ENCODE measurements around the gene CAPN12. TPM values are rescaled to one million over a fixed set of nuclear protein-coding genes. Genes with fewer than 3 reads are reported as not detected.
"Not testable (repeated sequence)": the region's sequence is repeated elsewhere in the genome, so short reads cannot be mapped to it uniquely, and the experiment has no call there.

The CAPN12 gene
- total RNA-seq, 3 donors from 2014 or later = 0.99 to 1.1 (median 1.0) TPM

DNA sequence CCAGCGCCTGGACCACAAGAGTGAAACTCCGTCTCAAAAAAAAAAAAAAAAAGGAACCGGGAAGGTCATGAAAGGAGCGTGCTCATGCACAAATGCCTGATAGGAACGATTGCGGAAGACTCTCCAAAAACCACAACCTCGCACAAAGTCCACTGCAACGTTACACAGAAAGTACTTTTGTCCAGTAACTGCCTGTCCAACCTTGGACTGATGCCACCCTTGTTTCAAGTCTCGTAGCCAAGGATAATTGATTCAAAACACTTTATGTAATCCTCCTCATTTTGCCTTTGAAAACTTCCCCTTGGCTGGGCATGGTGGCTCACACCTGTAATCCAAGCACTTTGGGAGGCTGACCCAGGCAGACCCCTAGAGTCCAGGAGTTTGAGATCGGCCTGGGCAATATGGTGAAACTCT, 15.3 kb upstream of the CAPN12 start:
- Mint-ChIP-seq H3K4me1 (ENCODE audit: low read depth) (no peaks in the 10 kb centered on the region), H3K36me3 (ENCODE audit: insufficient read depth) (no peaks in the 10 kb centered on the region), H3K9me3 (peaks cover 3% of the 10 kb centered on the region), H3K27me3 (ENCODE audit: low read depth) (no peaks in the 10 kb centered on the region), H3K4me3 (no peak overlapping the region)
- ATAC-seq (no peak), DNase-seq (no peak)

DNA sequence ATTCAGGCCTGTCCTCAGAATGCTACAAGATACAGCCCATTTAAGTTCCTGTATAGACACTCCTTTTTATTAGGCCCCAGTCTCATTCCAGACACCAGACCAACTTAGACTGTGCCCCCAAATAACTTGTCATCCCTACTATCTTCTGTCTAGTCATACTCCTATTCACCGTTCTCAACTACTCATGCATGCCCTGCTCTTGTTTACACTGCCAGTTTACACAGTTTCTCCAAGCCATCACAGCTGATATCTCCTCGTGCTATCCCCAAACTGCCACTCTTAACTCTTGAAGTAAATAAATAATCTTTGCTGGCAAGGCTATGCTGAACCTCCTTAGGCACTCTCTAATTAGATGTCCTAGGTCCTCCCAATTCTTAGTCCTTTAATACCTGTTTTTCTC, 9.9 kb upstream of the CAPN12 start:
- H3K4me1 Mint-ChIP-seq (ENCODE audit: low read depth); H3K36me3 Mint-ChIP-seq (ENCODE audit: insufficient read depth); H3K27me3 Mint-ChIP-seq (ENCODE audit: low read depth); DNase-seq; H3K4me3 Mint-ChIP-seq; H3K9me3 Mint-ChIP-seq; ATAC-seq: not testable (repeated sequence)

DNA sequence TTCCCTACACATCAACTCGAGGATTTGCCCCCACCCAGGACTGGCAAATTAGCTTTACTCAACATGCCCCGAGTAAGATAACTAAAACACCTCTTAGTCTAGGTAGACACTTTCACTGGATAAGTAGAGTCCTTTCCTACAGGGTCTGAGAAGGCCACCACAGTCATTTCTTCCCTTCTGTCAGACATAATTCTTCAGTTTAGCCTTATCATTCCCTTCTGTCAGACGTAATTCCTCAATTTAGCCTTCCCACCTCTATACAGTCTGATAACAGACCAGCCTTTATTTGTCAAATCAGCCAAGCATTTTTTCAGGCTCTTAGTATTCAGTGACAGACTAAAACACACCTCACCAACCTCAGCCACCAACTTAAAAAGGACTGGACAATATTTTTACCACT, 9.5 kb upstream of the CAPN12 start:
- H3K36me3 Mint-ChIP-seq (ENCODE audit: insufficient read depth); H3K27me3 Mint-ChIP-seq (ENCODE audit: low read depth); H3K9me3 Mint-ChIP-seq; H3K4me1 Mint-ChIP-seq (ENCODE audit: low read depth); H3K4me3 Mint-ChIP-seq; ATAC-seq; DNase-seq: not testable (repeated sequence)

DNA sequence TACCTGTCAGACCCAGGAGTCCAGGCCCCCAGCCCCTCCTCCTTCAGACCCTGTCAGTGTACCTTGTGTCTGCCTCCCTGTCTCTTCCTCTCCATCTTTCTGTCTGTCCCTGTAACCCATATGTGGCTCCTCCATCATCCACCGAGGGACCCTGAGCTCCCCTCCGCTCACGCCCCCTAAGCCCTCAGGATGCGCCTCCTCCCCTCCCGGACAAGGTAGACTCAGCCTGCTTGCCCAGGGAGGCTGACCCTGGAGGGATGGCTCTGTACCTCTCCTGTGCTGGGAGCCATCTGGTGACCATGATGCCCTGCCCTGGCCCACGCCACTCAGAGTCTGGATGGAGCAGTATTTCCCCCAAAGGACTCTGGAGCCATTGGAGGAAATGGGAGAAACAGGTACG, 1.0 kb upstream of the CAPN12 start:
- Mint-ChIP-seq H3K27me3 (ENCODE audit: low read depth) (no peaks in the 10 kb centered on the region), H3K4me3 (no peak overlapping the region), H3K4me1 (ENCODE audit: low read depth) (no peaks in the 10 kb centered on the region), H3K36me3 (ENCODE audit: insufficient read depth) (no peaks in the 10 kb centered on the region), H3K9me3 (no peaks in the 10 kb centered on the region)
- ATAC-seq (no peak), DNase-seq (no peak)

DNA sequence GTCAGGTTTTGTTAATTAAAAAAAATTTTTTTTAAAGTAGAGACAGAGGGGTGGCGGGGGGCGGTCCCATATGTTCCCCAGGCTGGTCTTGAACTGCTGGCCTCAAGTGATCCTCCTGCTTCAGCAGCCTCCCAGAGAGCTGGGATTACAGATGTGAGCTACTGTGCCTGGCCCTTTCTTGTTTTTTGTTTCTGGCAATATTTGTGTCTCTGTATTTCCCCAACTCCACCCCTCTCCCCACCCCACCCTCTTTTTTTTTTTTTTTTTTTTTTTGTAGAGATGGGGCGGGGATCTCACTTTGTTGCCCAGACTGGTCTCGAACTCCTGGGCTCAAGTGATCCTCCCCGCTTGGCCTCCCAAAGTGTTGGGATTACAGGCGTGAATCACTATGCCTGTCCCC, 600 bp upstream of the CAPN12 start:
- H3K36me3 Mint-ChIP-seq (ENCODE audit: insufficient read depth) = no peaks in the 10 kb centered on the region
- peaks cover under 1% of the 10 kb centered on the region for H3K4me1 Mint-ChIP-seq (ENCODE audit: low read depth)
- no peak for ATAC-seq
- H3K4me3 Mint-ChIP-seq = no peak overlapping the region
- no peak for DNase-seq
- H3K27me3 Mint-ChIP-seq (ENCODE audit: low read depth) = no peaks in the 10 kb centered on the region
- no peaks in the 10 kb centered on the region for H3K9me3 Mint-ChIP-seq

DNA sequence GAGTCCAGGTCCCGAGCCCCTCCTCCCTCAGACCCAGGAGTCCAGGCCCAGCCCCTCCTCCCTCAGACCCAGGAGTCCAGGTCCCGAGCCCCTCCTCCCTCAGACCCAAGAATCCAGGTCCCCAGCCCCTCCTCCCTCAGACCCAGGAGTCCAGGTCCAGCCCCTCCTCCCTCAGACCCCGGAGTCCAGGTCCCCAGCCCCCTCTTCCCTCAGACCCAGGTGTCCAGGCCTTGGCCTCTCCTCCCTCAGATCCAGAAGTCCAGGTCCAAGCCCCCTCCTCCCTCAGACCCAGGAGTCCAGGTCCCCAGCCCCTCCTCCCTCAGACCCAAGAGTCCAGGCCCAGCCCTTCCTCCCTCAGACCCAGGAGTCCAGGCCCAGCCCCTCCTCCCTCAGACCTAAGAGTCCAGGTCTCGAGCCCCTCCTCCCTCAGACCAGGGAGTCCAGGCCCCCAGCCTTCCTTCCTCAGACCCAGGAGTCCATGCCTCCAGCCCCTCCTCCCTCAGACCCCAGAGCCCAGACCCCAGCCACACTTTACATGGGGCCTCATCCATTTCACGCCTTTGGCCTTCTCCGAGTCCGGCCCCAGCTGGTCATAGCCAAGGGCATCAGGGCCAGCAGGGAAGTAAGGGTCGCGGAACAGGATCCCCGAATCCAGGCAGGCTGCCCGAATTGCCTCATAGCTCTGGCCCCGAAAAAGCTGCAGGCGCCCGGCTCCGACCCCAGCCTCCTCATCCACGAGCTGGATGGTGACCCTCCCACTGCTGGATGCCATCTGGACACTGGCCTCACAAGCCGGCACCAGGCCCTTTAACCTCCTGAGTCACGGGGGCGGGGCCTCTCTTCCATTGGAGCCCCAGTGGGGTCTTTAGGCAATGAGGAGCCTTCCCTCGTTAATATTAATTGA, 628 bp downstream of the CAPN12 start:
- H3K36me3 Mint-ChIP-seq (ENCODE audit: insufficient read depth) = peaks cover under 1% of the 10 kb centered on the region
- peaks cover 9% of the 10 kb centered on the region for H3K4me1 Mint-ChIP-seq (ENCODE audit: low read depth)
- H3K27me3 Mint-ChIP-seq (ENCODE audit: low read depth) = no peaks in the 10 kb centered on the region
- no peak for DNase-seq
- ATAC-seq = no peak
- H3K4me3 Mint-ChIP-seq = no peak overlapping the region
- no peaks in the 10 kb centered on the region for H3K9me3 Mint-ChIP-seq

DNA sequence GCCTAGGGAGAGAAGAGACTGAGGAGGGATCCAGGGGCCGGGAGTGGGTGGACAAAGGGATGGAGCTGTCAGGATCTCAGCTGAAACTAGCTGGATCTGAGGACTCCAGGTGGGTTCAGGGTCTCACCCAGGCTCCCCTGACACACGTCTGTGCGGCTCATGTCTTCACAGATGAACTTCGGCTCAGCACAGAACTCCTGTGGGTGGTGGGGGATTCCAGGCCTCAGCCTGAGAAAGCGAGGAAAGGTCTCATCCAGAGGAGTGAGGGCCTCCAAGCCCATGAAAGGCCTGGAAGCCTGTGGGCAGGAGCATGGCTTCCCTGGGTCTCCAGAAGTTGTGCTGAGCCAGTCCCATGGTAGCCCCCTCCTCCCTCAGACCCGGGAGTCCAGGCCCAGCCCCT, 1.4 kb downstream of the CAPN12 start:
- H3K4me1 Mint-ChIP-seq (ENCODE audit: low read depth) = peaks cover 13% of the 10 kb centered on the region
- DNase-seq (no peak), ATAC-seq (no peak)
- no peaks in the 10 kb centered on the region for H3K9me3 Mint-ChIP-seq
- H3K27me3 Mint-ChIP-seq (ENCODE audit: low read depth) = no peaks in the 10 kb centered on the region
- H3K36me3 Mint-ChIP-seq (ENCODE audit: insufficient read depth) = peaks cover 2% of the 10 kb centered on the region
- H3K4me3 Mint-ChIP-seq = no peak overlapping the region

DNA sequence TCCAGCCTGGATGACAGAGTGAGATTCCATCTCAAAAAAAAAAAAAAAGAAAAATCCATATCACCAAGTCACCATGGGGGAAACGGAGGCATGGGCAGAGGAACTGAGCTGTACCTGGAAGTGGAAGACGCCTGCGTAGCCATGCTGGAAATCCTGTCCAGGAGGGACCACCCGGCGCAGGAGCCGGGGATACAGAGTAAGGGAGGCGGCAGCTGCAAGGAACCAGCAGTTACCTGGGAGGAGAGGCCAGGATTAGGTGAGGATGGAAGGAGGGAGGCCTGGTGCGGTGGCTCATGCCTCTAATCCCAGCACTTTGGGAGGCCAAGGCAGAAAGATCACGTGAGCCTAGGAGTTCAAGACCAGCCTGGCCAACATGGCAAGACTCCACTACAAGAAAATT, 2.0 kb downstream of the CAPN12 start:
- peaks cover 2% of the 10 kb centered on the region for H3K36me3 Mint-ChIP-seq (ENCODE audit: insufficient read depth)
- peaks cover 18% of the 10 kb centered on the region for H3K4me1 Mint-ChIP-seq (ENCODE audit: low read depth)
- peaks cover 2% of the 10 kb centered on the region for H3K27me3 Mint-ChIP-seq (ENCODE audit: low read depth)
- no peaks in the 10 kb centered on the region for H3K9me3 Mint-ChIP-seq
- DNase-seq = no peak
- no peak for ATAC-seq
- no peak overlapping the region for H3K4me3 Mint-ChIP-seq

DNA sequence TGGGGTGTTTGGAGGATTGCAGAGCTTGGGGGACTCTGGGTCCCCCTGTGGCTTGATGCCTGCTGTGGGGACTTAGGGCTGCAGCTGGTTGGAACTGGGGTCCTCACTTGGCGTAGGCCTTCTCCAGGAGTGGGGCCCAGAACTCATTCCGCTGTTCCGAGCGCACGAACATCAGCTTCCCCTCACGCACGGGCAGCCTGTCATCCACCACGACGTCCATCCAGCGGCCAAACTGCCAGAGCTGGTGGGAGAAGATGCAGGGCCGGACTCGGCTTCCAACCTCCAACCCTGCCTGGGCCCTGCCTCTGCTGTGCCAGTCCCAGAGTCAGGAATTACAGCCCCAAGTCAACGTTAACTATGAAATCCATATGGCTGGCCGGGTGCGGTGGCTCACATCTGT, 2.6 kb downstream of the CAPN12 start:
- H3K9me3 Mint-ChIP-seq = no peaks in the 10 kb centered on the region
- H3K4me3 Mint-ChIP-seq = no peak overlapping the region
- peaks cover 18% of the 10 kb centered on the region for H3K4me1 Mint-ChIP-seq (ENCODE audit: low read depth)
- no peak for ATAC-seq
- DNase-seq = no peak
- peaks cover 2% of the 10 kb centered on the region for H3K27me3 Mint-ChIP-seq (ENCODE audit: low read depth)
- H3K36me3 Mint-ChIP-seq (ENCODE audit: insufficient read depth) = peaks cover 2% of the 10 kb centered on the region

DNA sequence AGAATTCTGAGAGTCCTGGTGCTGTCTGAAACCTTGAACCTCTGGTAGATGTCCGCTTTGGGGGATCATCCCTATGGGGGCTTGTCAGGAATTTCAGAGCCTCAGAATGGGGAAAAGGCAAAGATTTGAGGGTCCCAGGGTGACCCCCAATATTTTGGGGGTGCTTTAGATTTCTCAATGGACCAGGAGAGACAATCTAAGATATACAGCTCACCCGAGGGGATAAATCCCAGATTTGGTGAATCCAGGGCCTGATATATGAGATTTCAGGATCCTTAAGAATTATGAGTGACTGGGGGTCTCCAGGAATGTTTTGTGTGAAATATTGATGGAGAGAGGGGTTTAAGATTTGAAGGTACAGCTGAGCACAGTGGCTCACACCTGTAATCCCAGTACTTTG, 3.3 kb downstream of the CAPN12 start:
- Mint-ChIP-seq H3K9me3 (no peaks in the 10 kb centered on the region), H3K4me3 (no peak overlapping the region), H3K36me3 (ENCODE audit: insufficient read depth) (peaks cover 2% of the 10 kb centered on the region), H3K27me3 (ENCODE audit: low read depth) (peaks cover 2% of the 10 kb centered on the region), H3K4me1 (ENCODE audit: low read depth) (peaks cover 21% of the 10 kb centered on the region)
- ATAC-seq (no peak), DNase-seq (no peak)

DNA sequence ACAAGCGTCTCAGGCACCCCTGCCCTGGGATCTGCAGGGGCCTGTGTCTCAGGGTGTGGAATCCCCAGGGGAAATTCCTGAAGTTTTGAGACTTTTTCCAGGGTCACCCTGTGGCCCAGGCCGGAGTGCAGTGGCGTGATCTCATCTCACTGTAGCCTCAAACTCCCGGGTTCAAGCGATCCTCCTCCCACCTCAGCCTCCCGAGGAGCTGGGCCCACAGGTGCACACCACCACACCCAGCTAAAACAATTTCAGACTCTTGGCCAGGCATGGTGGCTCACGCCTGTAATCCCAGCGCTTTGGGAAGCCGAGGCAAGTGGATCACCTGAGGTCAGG, 4.0 kb downstream of the CAPN12 start:
- peak in 1 of 2 donors; percentile 4 for ATAC-seq
- no peak for DNase-seq
- no peak overlapping the region for H3K4me3 Mint-ChIP-seq

DNA sequence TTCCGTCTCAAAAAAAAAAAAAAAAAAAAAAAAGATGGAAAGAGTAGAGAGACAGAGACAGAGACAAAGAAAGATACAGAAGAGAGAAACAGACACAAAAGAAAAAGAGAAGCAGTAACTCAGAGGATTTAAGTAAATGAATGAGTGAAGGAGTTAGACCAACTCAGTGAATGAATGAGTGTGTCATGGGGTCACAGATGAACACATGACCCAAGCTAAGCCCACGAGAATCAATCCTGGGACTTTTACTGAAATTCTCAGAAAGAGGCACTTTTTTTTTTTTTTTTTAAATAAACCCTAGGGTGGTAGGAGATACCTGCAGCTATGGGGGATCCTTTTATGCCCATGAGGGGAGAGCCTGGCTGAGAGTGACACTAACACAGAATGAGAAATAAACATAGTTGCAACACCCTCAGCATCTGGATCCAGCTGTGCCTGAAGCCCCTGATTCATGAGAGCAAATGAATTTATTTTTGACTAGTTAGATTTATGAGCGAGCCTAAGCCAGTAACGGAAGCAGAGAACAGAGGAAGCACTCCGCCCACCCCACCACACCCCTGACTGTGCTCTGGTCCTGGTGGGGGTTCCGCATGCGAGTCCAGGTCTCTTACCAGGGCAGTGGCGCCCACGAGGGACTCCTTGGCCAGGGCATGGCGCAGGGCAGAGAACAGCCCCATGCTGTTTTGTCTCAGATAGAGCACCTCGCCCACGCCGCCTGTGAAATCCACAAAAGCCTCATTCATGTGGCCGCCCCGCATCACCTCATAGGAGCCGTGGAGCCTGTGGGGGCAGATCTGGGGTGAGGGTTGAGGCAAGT, 4.6 kb downstream of the CAPN12 start:
- Mint-ChIP-seq H3K9me3 (no peaks in the 10 kb centered on the region), H3K4me1 (ENCODE audit: low read depth) (peaks cover 29% of the 10 kb centered on the region), H3K27me3 (ENCODE audit: low read depth) (peaks cover 2% of the 10 kb centered on the region), H3K36me3 (ENCODE audit: insufficient read depth) (peaks cover 2% of the 10 kb centered on the region), H3K4me3 (no peak overlapping the region)
- ATAC-seq (peak in 1 of 2 donors; percentile 10), DNase-seq (no peak)

More for the DNA sequence above, 4.0 kb downstream of the CAPN12 start:
- Mint-ChIP-seq H3K4me1 (ENCODE audit: low read depth) (peaks cover 23% of the 10 kb centered on the region), H3K36me3 (ENCODE audit: insufficient read depth) (peaks cover 2% of the 10 kb centered on the region), H3K9me3 (no peaks in the 10 kb centered on the region), H3K27me3 (ENCODE audit: low read depth) (peaks cover 2% of the 10 kb centered on the region)

DNA sequence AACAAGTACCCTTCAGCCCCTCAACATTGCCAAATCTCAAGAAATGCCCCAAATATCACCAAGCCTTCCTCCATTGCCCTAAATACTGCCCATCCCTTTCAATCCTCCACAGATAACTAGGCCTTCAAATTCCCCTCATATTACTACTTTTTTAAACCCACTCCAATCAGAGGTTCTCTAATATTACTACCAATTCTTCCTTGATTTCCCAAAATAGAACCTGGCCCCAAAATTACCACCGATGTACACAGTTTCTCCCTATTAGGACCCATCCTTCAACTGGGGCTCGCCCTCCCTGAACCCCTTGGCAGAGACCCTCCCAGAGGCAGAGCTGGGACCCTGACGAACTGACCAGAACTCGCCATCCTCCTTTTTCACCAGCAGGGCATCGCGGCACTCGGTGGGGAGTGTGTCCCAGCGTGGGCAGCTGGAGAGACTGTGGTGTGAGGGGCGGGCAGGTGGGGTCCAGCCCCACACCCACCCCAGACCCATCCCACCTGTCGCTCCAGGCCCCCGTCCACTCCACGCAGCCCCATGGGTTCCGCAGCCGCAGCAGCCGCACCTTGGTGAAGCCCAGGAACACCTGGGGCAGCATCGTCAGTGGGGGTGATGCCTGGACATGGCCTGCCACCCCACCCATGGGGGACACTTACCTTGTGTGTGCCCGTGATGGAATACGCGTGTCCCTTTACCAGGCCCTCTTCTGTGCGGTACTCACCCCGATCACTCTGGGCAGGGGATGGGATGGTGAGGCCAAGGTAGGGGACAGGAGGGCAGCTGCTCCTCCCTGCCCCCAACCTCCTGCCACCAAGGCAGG, 6.1 kb downstream of the CAPN12 start:
- ATAC-seq (no peak), DNase-seq (no peak)
- Mint-ChIP-seq H3K36me3 (ENCODE audit: insufficient read depth) (peaks cover 2% of the 10 kb centered on the region), H3K9me3 (no peaks in the 10 kb centered on the region), H3K4me1 (ENCODE audit: low read depth) (peaks cover 39% of the 10 kb centered on the region), H3K27me3 (ENCODE audit: low read depth) (peaks cover 2% of the 10 kb centered on the region), H3K4me3 (peak overlapping the region; percentile 65)

DNA sequence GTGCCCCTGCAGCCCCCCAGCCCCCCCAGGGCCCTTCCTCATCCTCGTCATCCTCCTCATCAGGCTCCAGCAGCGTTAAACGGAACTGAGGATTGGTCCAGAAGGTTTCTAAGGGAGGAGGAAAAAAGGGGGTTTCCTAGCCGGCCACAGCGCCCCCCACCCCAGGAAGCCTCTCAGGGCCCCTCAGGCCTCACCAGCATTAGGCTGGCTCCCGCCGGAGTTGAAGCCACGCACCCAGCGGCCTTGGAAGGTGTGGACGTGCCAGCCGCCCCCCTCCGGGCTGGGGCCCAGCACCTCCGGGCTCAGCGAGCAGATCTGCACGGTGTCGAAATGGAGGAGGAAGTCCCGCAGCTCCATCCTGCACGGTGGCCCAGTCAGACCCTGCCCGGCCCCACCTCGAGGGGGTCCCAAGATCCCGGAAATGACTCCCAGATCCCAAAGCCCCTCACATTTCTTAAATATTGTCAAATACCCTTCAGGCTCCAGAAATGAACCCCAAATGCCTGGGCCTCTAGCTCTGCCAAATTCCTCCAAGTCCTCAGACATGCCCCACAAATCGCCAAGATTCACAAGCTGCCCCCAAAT, 6.9 kb downstream of the CAPN12 start:
- Mint-ChIP-seq H3K27me3 (ENCODE audit: low read depth) (peaks cover 2% of the 10 kb centered on the region), H3K36me3 (ENCODE audit: insufficient read depth) (peaks cover 2% of the 10 kb centered on the region), H3K4me3 (peak overlapping the region; percentile 65), H3K9me3 (no peaks in the 10 kb centered on the region), H3K4me1 (ENCODE audit: low read depth) (peaks cover 39% of the 10 kb centered on the region)
- no peak for ATAC-seq
- DNase-seq = no peak

All from activated T-cell treated with anti-CD3 and anti-CD28 coated beads, Interleukin-2, amount 50 U/mL, for 4 hours (primary cell).